Measurements from ENCODE around the gene RSPH1. TPM values are rescaled to one million over a fixed set of nuclear protein-coding genes. Genes with fewer than 3 reads are reported as not detected.

RSPH1 gene
- total RNA-seq, 1 donor, result not detected

DNA sequence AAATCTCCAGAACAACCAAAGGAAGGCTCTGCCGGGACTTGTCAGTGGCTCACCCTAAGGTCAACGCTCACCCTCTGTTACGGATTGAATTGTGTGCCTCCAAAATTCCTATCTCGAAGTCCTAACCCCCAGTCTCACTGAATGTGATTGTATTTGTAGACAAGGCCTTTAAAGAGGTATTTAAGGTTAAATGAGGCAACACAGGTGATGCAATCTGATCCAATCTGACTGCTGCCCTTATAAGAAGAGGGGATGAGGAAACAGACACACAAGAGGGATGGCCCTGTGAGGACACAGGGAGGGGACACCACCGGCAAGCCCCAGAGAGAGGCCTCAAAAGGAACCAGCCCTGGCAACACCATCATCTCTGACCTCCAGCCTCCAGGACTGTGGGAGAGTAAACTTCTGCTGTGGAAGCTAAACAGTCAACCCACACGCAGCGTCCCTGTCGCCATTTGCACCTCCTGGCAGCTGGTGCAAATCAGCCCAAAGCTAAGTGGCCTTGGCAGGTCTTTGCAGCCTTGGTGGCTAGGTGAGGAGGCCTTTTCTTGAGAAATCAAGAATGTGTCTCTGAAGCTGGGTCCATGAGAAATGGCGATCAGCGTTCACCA, 68.1 kb downstream of the RSPH1 start:
- Histone ChIP-seq H3K4me1 (ENCODE audit: insufficient read depth, low read length) (no peaks in the 10 kb centered on the region), H2AFZ (ENCODE audit: low read length) (no peak overlapping the region), H3K36me3 (ENCODE audit: insufficient read depth, low read length) (no peaks in the 10 kb centered on the region), H3K27ac (ENCODE audit: low read depth, low read length) (no peak overlapping the region), H3K4me2 (ENCODE audit: insufficient read depth, low read length) (no peak overlapping the region), H3K27me3 (ENCODE audit: insufficient read depth, low read length) (peaks cover 3% of the 10 kb centered on the region), H3K9me3 (ENCODE audit: low read depth, low read length) (no peaks in the 10 kb centered on the region), H4K20me1 (ENCODE audit: insufficient read depth, low read length) (no peaks in the 10 kb centered on the region), H3K4me3 (ENCODE audit: insufficient read depth, low read length) (no peak overlapping the region), H3K79me2 (ENCODE audit: insufficient read depth, low read length) (no peaks in the 10 kb centered on the region)
- DNase-seq (ENCODE audit: insufficient read length, low spot score, missing footprints), result no peak
- TF ChIP-seq, protein P1, sequence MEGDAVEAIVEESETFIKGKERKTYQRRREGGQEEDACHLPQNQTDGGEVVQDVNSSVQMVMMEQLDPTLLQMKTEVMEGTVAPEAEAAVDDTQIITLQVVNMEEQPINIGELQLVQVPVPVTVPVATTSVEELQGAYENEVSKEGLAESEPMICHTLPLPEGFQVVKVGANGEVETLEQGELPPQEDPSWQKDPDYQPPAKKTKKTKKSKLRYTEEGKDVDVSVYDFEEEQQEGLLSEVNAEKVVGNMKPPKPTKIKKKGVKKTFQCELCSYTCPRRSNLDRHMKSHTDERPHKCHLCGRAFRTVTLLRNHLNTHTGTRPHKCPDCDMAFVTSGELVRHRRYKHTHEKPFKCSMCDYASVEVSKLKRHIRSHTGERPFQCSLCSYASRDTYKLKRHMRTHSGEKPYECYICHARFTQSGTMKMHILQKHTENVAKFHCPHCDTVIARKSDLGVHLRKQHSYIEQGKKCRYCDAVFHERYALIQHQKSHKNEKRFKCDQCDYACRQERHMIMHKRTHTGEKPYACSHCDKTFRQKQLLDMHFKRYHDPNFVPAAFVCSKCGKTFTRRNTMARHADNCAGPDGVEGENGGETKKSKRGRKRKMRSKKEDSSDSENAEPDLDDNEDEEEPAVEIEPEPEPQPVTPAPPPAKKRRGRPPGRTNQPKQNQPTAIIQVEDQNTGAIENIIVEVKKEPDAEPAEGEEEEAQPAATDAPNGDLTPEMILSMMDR (IDR thresholded peaks at IDR 0.05; ENCODE audit: extremely low read depth, low read depth, low read length), result no peak

GRCh38 chr21:42426876-42427480, 69.0 kb downstream of the RSPH1 start:
- no peak for DNase-seq (ENCODE audit: insufficient read length, low spot score, missing footprints)
- H3K79me2 ChIP-seq (ENCODE audit: insufficient read depth, low read length), result no peaks in the 10 kb centered on the region
- no peaks in the 10 kb centered on the region for H3K9me3 ChIP-seq (ENCODE audit: low read depth, low read length)
- no peak overlapping the region for H2AFZ ChIP-seq (ENCODE audit: low read length)
- H3K27me3 ChIP-seq (ENCODE audit: insufficient read depth, low read length), result peaks cover 3% of the 10 kb centered on the region
- no peaks in the 10 kb centered on the region for H3K36me3 ChIP-seq (ENCODE audit: insufficient read depth, low read length)
- no peaks in the 10 kb centered on the region for H4K20me1 ChIP-seq (ENCODE audit: insufficient read depth, low read length)
- TF ChIP-seq, protein P1 (IDR thresholded peaks at IDR 0.05; ENCODE audit: extremely low read depth, low read depth, low read length), result no peak
- no peak overlapping the region for H3K4me3 ChIP-seq (ENCODE audit: insufficient read depth, low read length)
- H3K4me1 ChIP-seq (ENCODE audit: insufficient read depth, low read length), result no peaks in the 10 kb centered on the region
- H3K4me2 ChIP-seq (ENCODE audit: insufficient read depth, low read length), result no peak overlapping the region
- no peak overlapping the region for H3K27ac ChIP-seq (ENCODE audit: low read depth, low read length)

DNA sequence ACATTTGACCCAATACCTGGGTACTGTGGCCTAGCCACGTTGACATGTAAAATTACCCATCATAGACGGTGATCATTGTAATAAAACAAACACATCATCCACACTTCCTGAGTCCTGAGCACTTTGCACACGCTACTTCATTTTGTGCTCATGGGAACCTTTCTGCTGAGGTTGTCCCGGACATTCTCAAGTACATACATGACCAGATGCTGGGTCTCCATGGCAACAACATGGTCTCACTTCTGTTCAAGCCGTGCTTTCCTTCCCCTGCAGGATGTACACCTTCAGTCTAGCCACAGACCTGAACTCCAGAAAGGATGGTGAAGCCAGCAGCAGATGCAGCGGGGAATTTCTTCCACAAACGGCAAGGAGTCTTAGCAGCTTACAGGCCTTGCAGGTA, 69.6 kb downstream of the RSPH1 start:
- Histone ChIP-seq H3K36me3 (ENCODE audit: insufficient read depth, low read length) (no peaks in the 10 kb centered on the region), H3K9me3 (ENCODE audit: low read depth, low read length) (no peaks in the 10 kb centered on the region), H3K4me2 (ENCODE audit: insufficient read depth, low read length) (no peak overlapping the region), H3K4me3 (ENCODE audit: insufficient read depth, low read length) (no peak overlapping the region), H3K27me3 (ENCODE audit: insufficient read depth, low read length) (peaks cover 3% of the 10 kb centered on the region), H3K4me1 (ENCODE audit: insufficient read depth, low read length) (no peaks in the 10 kb centered on the region), H3K79me2 (ENCODE audit: insufficient read depth, low read length) (no peaks in the 10 kb centered on the region), H2AFZ (ENCODE audit: low read length) (no peak overlapping the region), H4K20me1 (ENCODE audit: insufficient read depth, low read length) (no peaks in the 10 kb centered on the region), H3K27ac (ENCODE audit: low read depth, low read length) (no peak overlapping the region)
- TF ChIP-seq, protein P1 (IDR thresholded peaks at IDR 0.05; ENCODE audit: extremely low read depth, low read depth, low read length), result no peak
- DNase-seq (ENCODE audit: insufficient read length, low spot score, missing footprints), result no peak

GRCh38 chr21:42425591-42425990, 70.4 kb downstream of the RSPH1 start:
- no peak overlapping the region for H2AFZ ChIP-seq (ENCODE audit: low read length)
- TF ChIP-seq, protein P1 (IDR thresholded peaks at IDR 0.05; ENCODE audit: extremely low read depth, low read depth, low read length), result no peak
- DNase-seq (ENCODE audit: insufficient read length, low spot score, missing footprints), result no peak
- peaks cover 3% of the 10 kb centered on the region for H3K27me3 ChIP-seq (ENCODE audit: insufficient read depth, low read length)
- no peaks in the 10 kb centered on the region for H4K20me1 ChIP-seq (ENCODE audit: insufficient read depth, low read length)
- no peak overlapping the region for H3K27ac ChIP-seq (ENCODE audit: low read depth, low read length)
- no peaks in the 10 kb centered on the region for H3K4me1 ChIP-seq (ENCODE audit: insufficient read depth, low read length)
- no peaks in the 10 kb centered on the region for H3K79me2 ChIP-seq (ENCODE audit: insufficient read depth, low read length)
- H3K9me3 ChIP-seq (ENCODE audit: low read depth, low read length), result no peaks in the 10 kb centered on the region
- no peak overlapping the region for H3K4me3 ChIP-seq (ENCODE audit: insufficient read depth, low read length)
- no peak overlapping the region for H3K4me2 ChIP-seq (ENCODE audit: insufficient read depth, low read length)
- H3K36me3 ChIP-seq (ENCODE audit: insufficient read depth, low read length), result no peaks in the 10 kb centered on the region
